SJCRH30 (cell line): ENCODE data around the gene ATF3. TPM values are rescaled to one million over a fixed set of nuclear protein-coding genes. Genes with fewer than 3 reads are reported as not detected.
A peak's percentile ranks its signal among the peaks of the same experiment; 100 is the strongest.
"Not testable (repeated sequence)": the region's sequence is repeated elsewhere in the genome, so short reads cannot be mapped to it uniquely, and the experiment has no call there.

Source experiments
- DNase-seq, 2 experiments: peaks; one replicate each; pipeline ENCODE4 v3.0.0-alpha.2; 2015 to 2020
- H3K27ac ChIP-seq: fragments of 250-450 bp; sonication (Bioruptor Pico); 2 replicates; pipeline ENCODE4 v1.5.1; 2020; ENCODE audit warnings: mild to moderate bottlenecking, moderate library complexity
- H3K27me3 ChIP-seq: fragments of 250-450 bp; sonication (Bioruptor Pico); 2 replicates; pipeline ENCODE4 v1.5.1; 2020; ENCODE audit warnings: mild to moderate bottlenecking, moderate library complexity
- H3K36me3 ChIP-seq: fragments of 250-450 bp; sonication (Bioruptor Pico); 2 replicates; pipeline ENCODE4 v1.5.1; 2020; ENCODE audit warnings: mild to moderate bottlenecking, moderate library complexity
- H3K4me1 ChIP-seq: fragments of 250-450 bp; sonication (Bioruptor Pico); 2 replicates; pipeline ENCODE4 v1.5.1; 2020; ENCODE audit warnings: mild to moderate bottlenecking, moderate library complexity
- H3K4me3 ChIP-seq: fragments of 250-450 bp; sonication (Bioruptor Pico); 2 replicates; pipeline ENCODE4 v1.5.1; 2020; ENCODE audit warnings: mild to moderate bottlenecking, moderate library complexity
- H3K9me3 ChIP-seq: fragments of 250-450 bp; sonication (Bioruptor Pico); replicated peaks from 2 replicates; pipeline ENCODE4 v1.5.1; 2020; ENCODE audit warnings: mild to moderate bottlenecking, moderate library complexity
- total RNA-seq: library from RNA; depleted of rRNA; stranded (reverse); fragments of >200 nt; shearing (Covaris generic); gene quantifications from 2 replicates; pipeline ENCODE4 v1.2.3, GENCODE V29; 2014

The ATF3 gene
- total RNA-seq, 1 experiment from 2014 or later: 33.8 TPM

DNA sequence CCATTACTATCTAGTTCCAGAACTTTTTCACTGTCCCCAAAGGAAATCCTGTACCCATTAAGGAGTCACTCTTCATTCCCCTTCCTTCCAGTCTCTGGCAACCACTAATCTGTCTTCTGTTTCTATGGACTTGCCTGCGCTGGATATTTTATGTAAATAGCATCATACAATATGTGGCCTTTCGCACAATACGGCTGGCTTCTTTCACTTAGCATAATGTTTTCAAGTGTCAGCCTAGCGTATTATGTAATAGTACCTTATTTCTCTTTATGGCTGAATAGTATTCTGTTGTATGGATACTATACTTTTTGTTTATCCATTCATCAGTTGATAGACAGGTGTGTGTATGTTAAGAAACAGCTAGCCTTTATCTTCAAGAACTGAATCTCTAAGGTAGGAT lies 14.3 kb downstream of the ATF3 start:
- DNase-seq: no peak
- no peaks in the 10 kb centered on the region for H3K9me3 ChIP-seq
- peaks cover 6% of the 10 kb centered on the region; the same call in 1 of the 2 replicates for H3K4me1 ChIP-seq
- no peak overlapping the region for H3K4me3 ChIP-seq
- H3K27me3 ChIP-seq: no peaks in the 10 kb centered on the region
- H3K27ac ChIP-seq: no peak overlapping the region
- peaks cover 25% of the 10 kb centered on the region for H3K36me3 ChIP-seq

DNA sequence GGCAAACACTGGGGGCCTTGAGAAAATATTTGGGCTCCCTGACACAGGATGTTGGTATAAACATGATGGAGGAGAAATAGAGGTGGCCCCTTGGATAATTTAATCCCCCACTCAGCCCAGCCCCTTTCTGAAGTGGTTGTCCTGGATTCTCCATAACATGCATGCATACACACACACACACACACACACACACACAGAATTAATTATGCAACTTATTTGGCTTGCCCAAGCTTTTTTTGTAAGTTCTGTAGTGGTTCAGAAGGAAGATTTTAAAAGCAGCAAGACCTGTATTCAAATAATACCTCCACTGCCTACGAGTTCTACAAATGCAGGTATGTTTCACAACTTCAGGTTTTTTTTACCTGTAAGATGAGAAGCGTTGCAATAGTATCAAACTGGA lies 15.0 kb downstream of the ATF3 start:
- peaks cover 6% of the 10 kb centered on the region; the same call in 1 of the 2 replicates for H3K4me1 ChIP-seq
- H3K36me3 ChIP-seq: peaks cover 18% of the 10 kb centered on the region
- H3K27ac ChIP-seq: no peak overlapping the region
- no peaks in the 10 kb centered on the region for H3K9me3 ChIP-seq
- no peaks in the 10 kb centered on the region for H3K27me3 ChIP-seq
- H3K4me3 ChIP-seq: no peak overlapping the region
- DNase-seq: no peak

DNA sequence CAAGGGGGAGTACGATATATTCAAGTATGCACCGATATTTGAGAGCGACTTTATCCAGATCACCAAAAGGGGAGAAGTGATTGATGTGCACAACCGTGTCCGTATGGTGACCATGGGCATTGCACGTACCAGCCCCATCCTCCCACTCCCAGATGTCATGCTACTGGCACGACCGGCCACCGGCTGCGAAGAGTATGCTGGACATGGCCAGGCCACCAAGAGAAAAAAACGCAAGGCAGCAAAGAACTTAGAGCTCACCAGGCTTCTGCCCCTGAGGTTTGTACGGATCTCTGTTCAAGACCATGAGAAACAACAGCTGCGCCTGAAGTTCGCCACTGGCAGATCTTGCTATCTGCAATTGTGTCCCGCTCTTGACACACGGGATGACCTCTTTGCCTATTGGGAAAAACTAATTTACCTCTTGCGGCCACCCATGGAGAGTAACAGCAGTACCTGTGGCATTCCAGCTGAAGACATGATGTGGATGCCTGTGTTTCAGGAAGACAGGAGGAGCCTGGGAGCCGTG lies 16.5 kb downstream of the ATF3 start:
- Histone ChIP-seq H3K4me3 (no peak overlapping the region), H3K4me1 (peaks cover 10% of the 10 kb centered on the region), H3K9me3 (no peaks in the 10 kb centered on the region), H3K27ac (no peak overlapping the region), H3K27me3 (no peaks in the 10 kb centered on the region), H3K36me3 (peaks cover 6% of the 10 kb centered on the region)
- peak in 1 of 2 experiments; percentile 53 for DNase-seq

DNA sequence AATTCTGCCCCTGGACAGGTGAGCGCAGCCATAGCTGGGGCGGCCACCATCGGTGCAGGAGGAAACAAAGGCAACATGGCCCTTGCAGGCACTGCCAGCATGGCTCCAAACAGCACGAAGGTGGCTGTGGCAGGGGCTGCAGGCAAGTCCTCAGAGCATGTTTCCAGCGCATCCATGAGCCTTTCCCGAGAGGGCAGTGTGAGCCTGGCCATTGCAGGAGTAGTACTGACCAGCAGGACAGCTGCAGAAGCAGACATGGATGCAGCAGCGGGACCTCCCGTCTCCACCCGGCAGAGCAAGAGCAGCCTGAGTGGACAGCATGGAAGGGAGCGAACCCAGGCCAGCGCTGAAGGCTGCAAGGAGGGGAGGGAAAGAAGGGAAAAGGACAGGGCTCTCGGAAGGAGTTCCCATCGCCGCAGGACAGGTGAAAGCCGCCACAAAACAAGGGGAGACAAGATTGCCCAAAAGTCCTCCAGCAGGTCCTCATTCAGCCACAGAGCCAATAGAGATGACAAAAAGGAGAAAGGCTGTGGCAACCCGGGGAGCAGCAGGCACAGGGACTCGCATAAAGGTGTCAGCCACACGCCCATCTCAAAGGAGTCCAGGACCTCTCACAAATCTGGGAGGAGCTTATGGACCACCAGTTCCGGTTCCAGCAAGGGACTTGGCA lies 17.4 kb downstream of the ATF3 start:
- H3K36me3 ChIP-seq: peaks cover 3% of the 10 kb centered on the region; the same call in 1 of the 2 replicates
- no peaks in the 10 kb centered on the region for H3K27me3 ChIP-seq
- no peak overlapping the region for H3K27ac ChIP-seq

DNA sequence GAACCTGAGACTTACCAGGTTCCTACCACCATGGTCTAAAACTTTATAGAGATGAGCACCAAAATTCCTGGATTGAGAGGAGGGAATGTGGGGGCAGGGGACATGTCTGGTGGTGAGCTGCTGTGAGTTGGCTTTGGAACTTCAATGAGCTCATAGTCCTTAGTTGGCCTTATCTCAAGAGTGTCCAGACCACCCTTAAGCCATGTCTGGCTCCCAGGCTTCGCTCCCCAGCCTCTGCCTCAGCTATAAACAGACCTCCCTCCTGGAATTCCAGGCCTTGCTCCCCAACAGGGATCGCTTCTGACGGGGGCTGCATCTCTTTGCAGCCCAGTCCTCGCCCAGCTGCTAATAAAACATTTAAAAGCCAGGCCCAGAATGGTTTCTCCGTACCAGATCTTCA lies 19.5 kb downstream of the ATF3 start:
- H3K4me1 ChIP-seq: peaks cover 13% of the 10 kb centered on the region
- H3K9me3 ChIP-seq: no peaks in the 10 kb centered on the region
- H3K4me3 ChIP-seq: no peak overlapping the region
- no peak overlapping the region for H3K27ac ChIP-seq
- H3K27me3 ChIP-seq: no peaks in the 10 kb centered on the region
- no peaks in the 10 kb centered on the region for H3K36me3 ChIP-seq
- no peak for DNase-seq

More for the DNA sequence above, 17.4 kb downstream of the ATF3 start:
- H3K9me3 ChIP-seq: no peaks in the 10 kb centered on the region
- DNase-seq: no peak
- H3K4me1 ChIP-seq: peaks cover 13% of the 10 kb centered on the region
- H3K4me3 ChIP-seq: no peak overlapping the region

DNA sequence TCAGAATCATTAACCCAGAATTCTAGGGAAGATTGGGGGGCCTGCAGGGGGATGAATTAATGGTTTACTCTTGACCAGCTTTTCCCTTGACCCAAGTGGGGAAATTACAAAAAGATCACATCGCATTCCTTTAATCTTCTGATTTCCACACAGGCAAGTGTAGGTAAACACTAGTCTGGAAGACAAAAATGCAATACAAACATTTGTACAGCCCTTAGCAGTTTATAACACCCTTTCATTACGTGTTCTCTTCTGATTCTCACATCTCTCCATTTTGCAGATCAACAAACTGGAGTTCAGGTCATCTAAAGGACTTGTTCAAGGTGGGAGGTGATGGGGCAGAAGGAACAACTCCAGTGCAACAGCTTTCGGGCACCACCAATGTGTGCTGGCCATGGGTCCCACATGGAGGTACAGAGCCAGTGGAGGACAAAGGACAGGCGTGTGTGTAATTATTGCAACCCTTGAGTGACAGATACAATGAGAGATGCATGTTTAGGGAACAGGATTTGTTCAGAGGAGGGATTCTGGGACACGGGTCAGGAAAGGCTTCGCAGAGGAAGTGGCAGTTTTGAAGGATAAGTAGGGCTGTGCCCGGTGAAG lies 20.4 kb downstream of the ATF3 start:
- H3K36me3 ChIP-seq: no peaks in the 10 kb centered on the region
- DNase-seq: no peak
- no peak overlapping the region for H3K27ac ChIP-seq
- H3K9me3 ChIP-seq: no peaks in the 10 kb centered on the region
- no peaks in the 10 kb centered on the region for H3K27me3 ChIP-seq
- H3K4me3 ChIP-seq: no peak overlapping the region
- H3K4me1 ChIP-seq: peaks cover 13% of the 10 kb centered on the region

DNA sequence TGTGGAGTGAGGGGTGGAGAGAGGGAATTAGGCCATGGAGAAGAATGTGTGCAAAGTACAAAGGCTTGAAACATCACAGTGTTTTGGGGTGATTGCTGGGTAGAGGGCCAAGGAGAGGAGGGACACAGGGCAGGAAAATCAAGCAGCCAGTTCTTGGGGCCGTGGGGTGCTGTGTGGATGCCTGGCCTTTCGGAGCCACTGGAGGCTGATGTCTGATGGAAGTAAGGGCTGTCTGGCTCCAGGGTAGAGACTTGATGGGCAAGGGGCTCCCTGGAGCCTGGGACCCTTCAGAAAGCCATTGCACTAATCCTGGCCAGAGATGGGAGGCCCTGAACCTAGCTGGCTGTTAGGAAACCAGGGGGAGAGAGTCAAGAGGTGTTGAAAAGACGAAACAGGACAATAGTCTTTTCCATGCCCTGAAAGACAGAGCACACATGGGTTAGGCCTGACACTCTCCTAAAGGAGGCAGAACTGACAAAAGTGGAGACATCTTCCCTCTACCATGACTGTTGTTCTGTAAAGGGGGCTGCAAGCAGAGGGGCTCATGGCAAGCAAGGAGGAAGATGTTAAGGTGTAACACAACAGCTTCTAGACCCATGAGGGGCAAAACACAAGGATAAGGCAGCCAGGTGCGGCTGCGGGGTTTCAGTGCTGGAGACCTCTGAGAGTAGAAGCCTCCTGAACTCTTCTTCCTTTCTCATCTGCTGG lies 21.0 kb downstream of the ATF3 start:
- no peak overlapping the region for H3K27ac ChIP-seq
- no peak overlapping the region for H3K4me3 ChIP-seq
- DNase-seq: no peak
- H3K27me3 ChIP-seq: no peaks in the 10 kb centered on the region
- peaks cover 13% of the 10 kb centered on the region for H3K4me1 ChIP-seq
- H3K9me3 ChIP-seq: peaks cover 3% of the 10 kb centered on the region
- H3K36me3 ChIP-seq: no peaks in the 10 kb centered on the region

DNA sequence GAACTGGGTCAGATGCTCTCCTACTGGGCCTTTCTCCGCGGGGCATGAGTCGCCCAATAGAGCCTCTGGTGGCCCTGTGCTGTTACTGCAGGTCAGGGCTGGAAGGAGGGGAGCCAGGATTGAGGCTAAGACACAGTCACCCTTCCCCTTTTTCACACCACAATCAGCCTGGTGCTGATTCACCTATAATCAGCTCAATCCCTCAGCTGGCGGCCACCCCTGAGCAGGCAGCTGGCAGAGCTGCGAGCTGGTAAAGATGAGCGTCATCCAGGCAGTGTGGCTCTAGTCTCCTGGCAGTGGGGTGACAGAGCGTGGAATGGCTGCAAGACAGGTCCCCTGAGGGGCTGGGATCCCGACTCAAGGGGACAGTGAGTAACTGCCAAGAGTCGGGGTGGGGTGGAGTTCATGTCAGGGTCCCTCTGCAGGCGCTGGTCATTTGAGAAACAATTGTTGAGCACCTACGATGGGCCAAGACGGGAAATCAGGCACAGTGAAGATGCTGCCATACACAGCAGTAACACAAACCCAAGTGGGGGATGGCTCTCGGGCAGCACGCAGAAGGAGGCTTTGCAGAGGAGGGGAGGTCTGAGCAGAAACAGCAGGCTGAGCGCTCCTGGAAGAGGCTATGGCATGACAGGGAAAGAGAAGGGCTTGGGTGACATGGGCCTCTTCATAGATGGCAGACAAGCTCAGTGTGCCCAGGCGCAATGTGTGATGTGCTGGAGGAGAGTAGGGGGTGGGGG lies 21.8 kb downstream of the ATF3 start:
- DNase-seq: peak; percentile 74 to 86
- peaks cover 5% of the 10 kb centered on the region for H3K9me3 ChIP-seq
- no peak overlapping the region for H3K27ac ChIP-seq
- no peaks in the 10 kb centered on the region for H3K36me3 ChIP-seq
- no peaks in the 10 kb centered on the region for H3K27me3 ChIP-seq
- H3K4me1 ChIP-seq: peaks cover 15% of the 10 kb centered on the region
- H3K4me3 ChIP-seq: no peak overlapping the region

DNA sequence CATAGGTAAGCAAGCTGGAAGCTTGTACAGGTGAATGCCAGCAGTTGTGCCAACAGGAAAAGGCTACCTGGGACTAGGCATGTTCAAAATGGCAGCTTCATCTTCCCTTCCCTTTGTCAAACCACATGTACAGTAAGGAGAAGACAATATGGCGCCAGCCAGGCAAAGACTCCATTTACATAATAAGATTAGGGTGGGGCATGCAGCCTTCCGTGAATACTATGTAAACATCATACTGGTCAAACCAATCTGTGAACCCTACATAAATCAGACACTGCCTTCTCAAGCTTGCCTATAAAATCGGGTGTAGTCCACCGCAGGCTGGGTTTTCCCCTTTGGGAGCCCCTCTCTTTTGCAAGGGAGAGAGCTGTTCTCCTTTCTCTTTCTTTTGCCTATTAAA lies 24.6 kb downstream of the ATF3 start:
- no peak for DNase-seq
- H3K27me3 ChIP-seq: no peaks in the 10 kb centered on the region
- H3K4me1 ChIP-seq: peaks cover 32% of the 10 kb centered on the region
- H3K27ac ChIP-seq: no peak overlapping the region
- peaks cover 5% of the 10 kb centered on the region for H3K9me3 ChIP-seq
- no peak overlapping the region for H3K4me3 ChIP-seq
- no peaks in the 10 kb centered on the region for H3K36me3 ChIP-seq

DNA sequence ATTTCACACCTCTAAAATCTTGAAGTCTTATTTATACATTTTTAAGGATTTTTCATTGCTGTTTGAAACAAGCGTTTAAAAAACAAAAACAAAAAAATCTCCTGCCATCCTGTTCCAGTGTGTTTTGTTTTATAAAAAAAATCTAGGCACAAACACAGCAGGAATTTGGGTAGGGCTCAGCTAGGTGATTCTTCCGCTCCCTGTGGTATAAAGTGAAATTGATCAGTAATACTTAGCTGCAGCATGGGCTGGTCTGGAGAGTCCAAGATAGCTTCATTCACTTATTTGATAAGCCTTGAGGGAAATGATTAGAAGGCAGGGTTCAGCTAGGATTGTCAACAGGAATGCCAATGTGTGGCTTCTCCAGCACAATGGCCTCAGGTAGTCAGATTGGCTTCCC lies 25.7 kb downstream of the ATF3 start:
- Histone ChIP-seq H3K36me3 (no peaks in the 10 kb centered on the region), H3K27ac (no peak overlapping the region), H3K4me1 (peaks cover 32% of the 10 kb centered on the region), H3K9me3 (peaks cover 5% of the 10 kb centered on the region), H3K27me3 (no peaks in the 10 kb centered on the region), H3K4me3 (no peak overlapping the region)
- DNase-seq: no peak

DNA sequence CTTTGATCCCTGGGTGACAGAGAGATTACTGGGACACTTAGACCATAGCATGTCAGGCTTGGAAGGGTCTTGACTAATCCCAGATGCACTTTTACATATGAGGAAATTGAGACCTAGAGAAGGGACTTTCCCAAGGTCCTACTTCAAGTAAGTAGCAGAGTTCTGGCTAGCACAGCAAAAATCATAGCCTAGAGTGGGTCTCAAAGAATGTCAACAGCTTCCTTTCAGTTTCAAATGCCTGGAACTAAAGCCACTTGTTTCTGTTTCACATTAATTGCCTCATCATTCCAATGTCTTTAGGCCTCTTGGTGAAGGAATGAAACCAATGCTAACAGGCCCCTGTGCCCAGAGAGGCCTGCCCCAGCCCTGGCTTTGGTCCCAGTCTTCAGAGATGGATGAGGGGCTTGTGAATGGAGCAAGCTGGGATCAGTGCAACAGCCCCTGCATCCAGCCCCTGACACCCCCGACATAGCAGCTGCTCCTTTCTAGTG lies 26.6 kb downstream of the ATF3 start:
- Histone ChIP-seq H3K27me3 (no peaks in the 10 kb centered on the region), H3K36me3 (no peaks in the 10 kb centered on the region), H3K27ac (peak overlapping the region; percentile 60), H3K9me3 (peaks cover 5% of the 10 kb centered on the region), H3K4me1 (peaks cover 26% of the 10 kb centered on the region), H3K4me3 (peak overlapping the region; percentile 34)
- peak; percentile 75 to 79 for DNase-seq

DNA sequence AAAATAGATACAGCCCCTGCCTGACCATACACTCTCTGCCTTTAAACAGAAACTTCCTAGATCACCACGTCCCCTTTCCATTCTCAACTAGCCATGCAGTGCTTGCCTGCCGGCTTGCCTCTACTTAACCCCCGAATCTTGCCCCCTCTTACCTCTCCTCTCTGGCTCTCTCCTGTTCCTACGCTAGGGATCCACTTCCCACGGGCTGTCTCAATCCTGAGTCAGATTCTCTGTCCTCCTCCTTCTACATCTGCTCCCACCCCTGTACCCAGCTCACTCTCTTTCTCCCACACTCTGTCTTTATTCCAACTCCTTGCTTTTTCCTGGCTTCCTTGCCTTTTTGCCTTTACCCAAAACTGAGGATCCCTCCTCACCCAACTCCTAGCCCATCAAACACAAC lies 29.3 kb downstream of the ATF3 start:
- no peaks in the 10 kb centered on the region for H3K27me3 ChIP-seq
- H3K27ac ChIP-seq: no peak overlapping the region
- no peaks in the 10 kb centered on the region for H3K36me3 ChIP-seq
- peaks cover 22% of the 10 kb centered on the region for H3K4me1 ChIP-seq
- H3K9me3 ChIP-seq: peaks cover 5% of the 10 kb centered on the region
- no peak for DNase-seq
- H3K4me3 ChIP-seq: no peak overlapping the region

DNA sequence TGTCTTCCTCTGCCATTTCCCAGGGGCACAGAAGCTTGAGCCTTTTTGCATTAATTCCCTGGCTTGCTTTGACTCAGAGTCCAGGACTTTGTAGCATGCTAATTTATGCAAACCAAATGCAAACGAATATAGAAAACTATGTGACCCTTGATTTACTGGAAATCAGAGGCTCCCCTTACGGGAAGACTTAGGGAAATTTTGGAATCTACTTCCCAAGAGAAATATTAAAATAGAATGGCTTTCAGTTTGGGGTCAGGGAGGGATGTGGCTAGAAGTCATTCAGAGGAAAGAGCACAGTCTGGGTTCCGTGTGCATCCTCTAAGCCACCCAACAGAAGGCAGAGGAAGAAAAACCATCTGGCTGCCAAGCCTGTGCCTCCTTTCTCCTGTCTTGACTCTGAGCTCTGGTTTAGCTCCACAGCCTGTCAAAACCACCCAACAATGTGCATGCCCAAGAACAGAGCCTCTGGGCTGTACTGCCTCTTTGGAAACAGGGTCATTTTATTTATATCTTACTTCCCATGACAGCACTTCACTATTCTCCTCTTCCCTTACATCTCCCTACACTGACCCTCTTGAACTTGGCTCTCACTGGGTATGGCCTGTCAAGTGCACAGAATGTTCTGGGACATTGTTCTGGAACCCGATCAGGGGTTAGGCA lies 30.1 kb downstream of the ATF3 start:
- no peak for DNase-seq

DNA sequence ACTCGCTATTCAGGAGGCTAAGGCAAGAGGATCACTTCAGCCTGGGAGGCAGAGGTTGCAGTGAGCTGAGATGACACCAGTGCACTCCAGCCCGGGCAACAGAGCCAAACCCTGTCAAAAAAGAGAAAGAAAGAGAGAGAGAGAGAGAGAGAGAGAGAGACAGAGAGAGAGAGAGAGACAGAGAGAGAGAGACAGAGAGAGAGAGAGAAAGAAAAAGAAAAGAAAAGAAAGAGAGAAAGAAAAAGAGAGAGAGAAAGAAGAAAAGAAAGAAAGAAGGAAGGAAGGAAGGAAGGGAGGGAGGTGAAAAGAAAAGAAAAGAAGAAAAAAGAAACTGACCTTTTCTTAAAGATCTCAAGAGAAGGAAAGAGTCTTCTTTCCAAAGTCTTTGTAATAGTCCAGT lies 31.0 kb downstream of the ATF3 start:
- not testable (repeated sequence) for H3K4me3 ChIP-seq, H3K9me3 ChIP-seq, DNase-seq, H3K36me3 ChIP-seq, H3K27me3 ChIP-seq, H3K27ac ChIP-seq
- H3K4me1 ChIP-seq: peaks cover 22% of the 10 kb centered on the region

More for the DNA sequence above, 30.1 kb downstream of the ATF3 start:
- no peak overlapping the region for H3K4me3 ChIP-seq
- no peak overlapping the region for H3K27ac ChIP-seq
- H3K9me3 ChIP-seq: peaks cover 5% of the 10 kb centered on the region
- no peaks in the 10 kb centered on the region for H3K27me3 ChIP-seq
- H3K4me1 ChIP-seq: peaks cover 22% of the 10 kb centered on the region
- no peaks in the 10 kb centered on the region for H3K36me3 ChIP-seq
